ENCODE measurements around the gene DTX2.
"Not testable (repeated sequence)": the region's sequence is repeated elsewhere in the genome, so short reads cannot be mapped to it uniquely, and the experiment has no call there.

- not testable (repeated sequence) for TF ChIP-seq CTCF (conservative IDR thresholded peaks at IDR 0.05; ENCODE audit: low read length); EZH2phosphoT487 (IDR thresholded peaks at IDR 0.05; ENCODE audit: borderline replicate concordance)
Measured at GRCh38 chr7:76526183-76526582, 64.7 kb downstream of the DTX2 start.

Measured in Loucy (cell line).